Activated naive CD8-positive, alpha-beta T cell treated with anti-CD3 and anti-CD28 coated beads, Interleukin-2, amount 10 ng/mL, durations not matched to agents 7 days and 5 days (primary cell): ENCODE results near the gene TAF1. TPM values are rescaled to one million over a fixed set of nuclear protein-coding genes. Genes with fewer than 3 reads are reported as not detected.
"Not testable (repeated sequence)": the region's sequence is repeated elsewhere in the genome, so short reads cannot be mapped to it uniquely, and the experiment has no call there.

Source experiments
- ATAC-seq: fragments of 150-1000 bp; cut with Tn5 transposase; one replicate; pipeline ENCODE4 v1.10.0; 2021; ENCODE audit warnings: low read depth, moderate library complexity
- POLR2A ChIA-PET: fragments of 350-600 bp; sonication (Branson Sonifier 250); formaldehyde crosslinking; loops from one replicate; lab custom pipeline; 2021; ENCODE audit warnings: antibody characterized with exemption; lab: Charles Lee
- DNase-seq: peaks from one replicate; pipeline ENCODE4 v3.0.0; 2021
- H3K27ac Mint-ChIP-seq: one replicate; pipeline ENCODE4 v1.8.0; 2022; ENCODE audit warnings: mild to moderate bottlenecking, mixed read lengths
- H3K27me3 Mint-ChIP-seq: one replicate; pipeline ENCODE4 v1.8.0; 2022; ENCODE audit warnings: mild to moderate bottlenecking, moderate library complexity, mixed read lengths
- H3K36me3 Mint-ChIP-seq: one replicate; pipeline ENCODE4 v1.8.0; 2021; ENCODE audit warnings: mild to moderate bottlenecking, mixed read lengths
- H3K4me1 Mint-ChIP-seq: one replicate; pipeline ENCODE4 v1.8.0; 2021; ENCODE audit warnings: mixed read lengths
- H3K4me3 Mint-ChIP-seq: one replicate; pipeline ENCODE4 v1.8.0; 2022; ENCODE audit warnings: mild to moderate bottlenecking, moderate library complexity, mixed read lengths
- H3K9me3 Mint-ChIP-seq: one replicate; pipeline ENCODE4 v1.8.0; 2021; ENCODE audit warnings: mixed read lengths
- total RNA-seq, 2 experiments: library from RNA; stranded (reverse); gene quantifications; one replicate each; pipeline ENCODE4 v1.2.3, GENCODE V29; 2021

The TAF1 gene
- total RNA-seq, 2 experiments from 2014 or later, result 64.7 to 66.8 TPM

- Mint-ChIP-seq H3K27ac (no peak overlapping the region), H3K36me3 (peaks cover 25% of the 10 kb centered on the region), H3K9me3 (no peaks in the 10 kb centered on the region), H3K27me3 (no peaks in the 10 kb centered on the region), H3K4me1 (no peaks in the 10 kb centered on the region), H3K4me3 (no peak overlapping the region)
- POLR2A ChIA-PET, result no interaction called here
- ATAC-seq, result no peak
- no peak for DNase-seq
Observed at GRCh38 chrX:71440401-71440800, 74.2 kb downstream of the TAF1 start.

GRCh38 chrX:71441809-71442208 is 75.7 kb downstream of the TAF1 start:
- H3K4me3 Mint-ChIP-seq, ATAC-seq, POLR2A ChIA-PET, DNase-seq, H3K9me3 Mint-ChIP-seq, H3K4me1 Mint-ChIP-seq, H3K27me3 Mint-ChIP-seq, H3K27ac Mint-ChIP-seq: not testable (repeated sequence)
- H3K36me3 Mint-ChIP-seq, result peaks cover 27% of the 10 kb centered on the region

- Mint-ChIP-seq H3K36me3 (peaks cover 13% of the 10 kb centered on the region), H3K27me3 (no peaks in the 10 kb centered on the region), H3K4me1 (no peaks in the 10 kb centered on the region), H3K4me3 (no peak overlapping the region), H3K27ac (no peak overlapping the region), H3K9me3 (no peaks in the 10 kb centered on the region)
- ATAC-seq (no peak), DNase-seq (no peak)
- POLR2A ChIA-PET, result no interaction called here
Observed at GRCh38 chrX:71450433-71451106, 84.4 kb downstream of the TAF1 start.

- POLR2A ChIA-PET, H3K9me3 Mint-ChIP-seq, ATAC-seq: not testable (repeated sequence)
Observed at GRCh38 chrX:71451518-71451917, 85.4 kb downstream of the TAF1 start.

GRCh38 chrX:71453056-71453455 is 86.9 kb downstream of the TAF1 start:
- H3K27ac Mint-ChIP-seq, result no peak overlapping the region
- no peaks in the 10 kb centered on the region for H3K4me1 Mint-ChIP-seq

More at GRCh38 chrX:71451518-71451917, 85.4 kb downstream of the TAF1 start:
- peaks cover 13% of the 10 kb centered on the region for H3K36me3 Mint-ChIP-seq
- not testable (repeated sequence) for H3K4me3 Mint-ChIP-seq, DNase-seq, H3K27ac Mint-ChIP-seq, H3K27me3 Mint-ChIP-seq, H3K4me1 Mint-ChIP-seq

GRCh38 chrX:71454222-71454621 is 88.1 kb downstream of the TAF1 start:
- H3K9me3 Mint-ChIP-seq, result no peaks in the 10 kb centered on the region
- H3K36me3 Mint-ChIP-seq, result peaks cover 19% of the 10 kb centered on the region
- no peak for DNase-seq
- no peak for ATAC-seq
- H3K4me3 Mint-ChIP-seq, result no peak overlapping the region
- no peaks in the 10 kb centered on the region for H3K27me3 Mint-ChIP-seq
- no peak overlapping the region for H3K27ac Mint-ChIP-seq
- H3K4me1 Mint-ChIP-seq, result no peaks in the 10 kb centered on the region
- POLR2A ChIA-PET, result no interaction called here

More at GRCh38 chrX:71453056-71453455, 86.9 kb downstream of the TAF1 start:
- POLR2A ChIA-PET, result no interaction called here
- H3K36me3 Mint-ChIP-seq, result peaks cover 16% of the 10 kb centered on the region
- ATAC-seq (no peak), DNase-seq (no peak)
- H3K27me3 Mint-ChIP-seq, result no peaks in the 10 kb centered on the region
- no peaks in the 10 kb centered on the region for H3K9me3 Mint-ChIP-seq
- H3K4me3 Mint-ChIP-seq, result no peak overlapping the region

GRCh38 chrX:71458866-71459265 is 92.7 kb downstream of the TAF1 start:
- peaks cover 32% of the 10 kb centered on the region for H3K36me3 Mint-ChIP-seq
- H3K9me3 Mint-ChIP-seq, result no peaks in the 10 kb centered on the region
- DNase-seq, result no peak
- ATAC-seq, result no peak
- POLR2A ChIA-PET, result no interaction called here
- no peak overlapping the region for H3K27ac Mint-ChIP-seq
- H3K27me3 Mint-ChIP-seq, result no peaks in the 10 kb centered on the region
- H3K4me3 Mint-ChIP-seq, result no peak overlapping the region
- H3K4me1 Mint-ChIP-seq, result no peaks in the 10 kb centered on the region

GRCh38 chrX:71464968-71465367 is 98.8 kb downstream of the TAF1 start:
- POLR2A ChIA-PET, result interaction anchor here (0.7 kb wide), 1 partner anchor 15 kb away, joined by 3 read pairs; no protein-coding TSS in a partner anchor
- Mint-ChIP-seq H3K36me3 (peaks cover 25% of the 10 kb centered on the region), H3K27me3 (no peaks in the 10 kb centered on the region), H3K27ac (no peak overlapping the region), H3K9me3 (no peaks in the 10 kb centered on the region), H3K4me3 (no peak overlapping the region), H3K4me1 (no peaks in the 10 kb centered on the region)
- no peak for DNase-seq
- ATAC-seq, result no peak

- Mint-ChIP-seq H3K9me3 (no peaks in the 10 kb centered on the region), H3K4me3 (no peak overlapping the region), H3K27me3 (no peaks in the 10 kb centered on the region), H3K27ac (no peak overlapping the region), H3K36me3 (peaks cover 19% of the 10 kb centered on the region), H3K4me1 (no peaks in the 10 kb centered on the region)
- POLR2A ChIA-PET, result no interaction called here
- ATAC-seq (no peak), DNase-seq (no peak)
Observed at GRCh38 chrX:71466979-71467523, 100.9 kb downstream of the TAF1 start.

- H3K4me1 Mint-ChIP-seq, result peaks cover 2% of the 10 kb centered on the region
- no peak for ATAC-seq
- no peak overlapping the region for H3K27ac Mint-ChIP-seq
- no peak overlapping the region for H3K4me3 Mint-ChIP-seq
- no peak for DNase-seq
- POLR2A ChIA-PET, result no interaction called here
- no peaks in the 10 kb centered on the region for H3K27me3 Mint-ChIP-seq
- peaks cover 14% of the 10 kb centered on the region for H3K36me3 Mint-ChIP-seq
- H3K9me3 Mint-ChIP-seq, result no peaks in the 10 kb centered on the region
Observed at GRCh38 chrX:71475785-71476540, 109.8 kb downstream of the TAF1 start.

GRCh38 chrX:71482228-71482958 is 116.2 kb downstream of the TAF1 start:
- Mint-ChIP-seq H3K4me3 (no peak overlapping the region), H3K27me3 (no peaks in the 10 kb centered on the region), H3K36me3 (peaks cover 11% of the 10 kb centered on the region), H3K9me3 (no peaks in the 10 kb centered on the region), H3K4me1 (no peaks in the 10 kb centered on the region), H3K27ac (no peak overlapping the region)
- POLR2A ChIA-PET, result no interaction called here
- DNase-seq (no peak), ATAC-seq (no peak)

- no peak overlapping the region for H3K4me3 Mint-ChIP-seq
- H3K9me3 Mint-ChIP-seq, result no peaks in the 10 kb centered on the region
- POLR2A ChIA-PET, result no interaction called here
Observed at GRCh38 chrX:71487814-71488213, 121.7 kb downstream of the TAF1 start.

GRCh38 chrX:71489540-71489939 is 123.4 kb downstream of the TAF1 start:
- DNase-seq, result no peak
- POLR2A ChIA-PET, result interaction anchor here (0.6 to 1.2 kb wide), 2 partner anchors 43 to 44 kb away, joined by 3 read pairs; partner anchors contain the start of gene OGT
- H3K27ac Mint-ChIP-seq, result no peak overlapping the region
- H3K4me3 Mint-ChIP-seq, result no peak overlapping the region
- H3K36me3 Mint-ChIP-seq, result peaks cover 10% of the 10 kb centered on the region
- no peaks in the 10 kb centered on the region for H3K27me3 Mint-ChIP-seq
- no peaks in the 10 kb centered on the region for H3K9me3 Mint-ChIP-seq
- peaks cover 6% of the 10 kb centered on the region for H3K4me1 Mint-ChIP-seq
- no peak for ATAC-seq

More at GRCh38 chrX:71487814-71488213, 121.7 kb downstream of the TAF1 start:
- Mint-ChIP-seq H3K27ac (no peak overlapping the region), H3K36me3 (peaks cover 10% of the 10 kb centered on the region), H3K27me3 (no peaks in the 10 kb centered on the region), H3K4me1 (peaks cover 6% of the 10 kb centered on the region)
- ATAC-seq, result no peak
- no peak for DNase-seq
